DMS153 treated with DMSO at 0.1 percent for 48 hours (cell line): Measurements from ENCODE around the gene GPX4.
A peak's percentile ranks its signal among the peaks of the same experiment; 100 is the strongest.

Experiments used
- DNase-seq: peaks from one replicate; lab custom pipeline; 2025; ENCODE audit not compliant: unreplicated experiment; lab: John Stamatoyannopoulos, UW

Gene GPX4

GRCh38 chr19:1103708-1104310, at the start of gene GPX4:
Gene GPX4, plus strand, starts transcription at chr19:1103994. Its CDS starts 50 bp downstream, at chr19:1104044.
- peak; percentile 70 for DNase-seq

GRCh38 chr19:1054102-1055027, 49.4 kb upstream of the GPX4 start:
- DNase-seq = no peak

GRCh38 chr19:1055028-1055425, 48.8 kb upstream of the GPX4 start:
- DNase-seq = no peak

GRCh38 chr19:1055886-1056620, 47.7 kb upstream of the GPX4 start:
- no peak for DNase-seq

- DNase-seq = no peak
Observed at GRCh38 chr19:1057176-1057855, 46.5 kb upstream of the GPX4 start.

GRCh38 chr19:1058112-1058511, 45.7 kb upstream of the GPX4 start:
- no peak for DNase-seq

- DNase-seq = no peak
Observed at GRCh38 chr19:1060689-1061088, 43.1 kb upstream of the GPX4 start.

- DNase-seq = no peak
Observed at GRCh38 chr19:1061987-1062386, 41.8 kb upstream of the GPX4 start.

- no peak for DNase-seq
Observed at GRCh38 chr19:1062387-1063029, 41.3 kb upstream of the GPX4 start.

GRCh38 chr19:1063030-1063908, 40.5 kb upstream of the GPX4 start:
- DNase-seq = no peak

- DNase-seq = no peak
Observed at GRCh38 chr19:1063909-1064660, 39.7 kb upstream of the GPX4 start.

GRCh38 chr19:1064661-1065605, 38.9 kb upstream of the GPX4 start:
- no peak for DNase-seq

- no peak for DNase-seq
Observed at GRCh38 chr19:1065606-1066109, 38.1 kb upstream of the GPX4 start.

GRCh38 chr19:1066251-1066747, 37.5 kb upstream of the GPX4 start:
- DNase-seq = no peak

- DNase-seq = no peak
Observed at GRCh38 chr19:1066748-1067340, 37.0 kb upstream of the GPX4 start, which contains the start of gene ARHGAP45. Gene ARHGAP45, plus strand, starts transcription at chr19:1067167. Its CDS starts 239 bp downstream, at chr19:1067406.

GRCh38 chr19:1067341-1067957, 36.3 kb upstream of the GPX4 start:
- DNase-seq = no peak
